ENCODE measurements around the gene PSMD5. TPM values are rescaled to one million over a fixed set of nuclear protein-coding genes. Genes with fewer than 3 reads are reported as not detected.

The PSMD5 gene
- total and polyA plus RNA-seq, 2 of the 4 experiments (the other 2 are of a cell fraction), result 25.6 to 26.1 TPM

GRCh38 chr9:120775859-120776258 lies 66.9 kb downstream of the PSMD5 start:
- dilution Hi-C loops (cut with HindIII; ENCODE audit: low sequenced_read_pairs, unreplicated experiment), result no loop called here
- no peak overlapping the region for H3K23ac ChIP-seq (ENCODE audit: low read depth, low read length)
- no peak overlapping the region for H3K27ac ChIP-seq (ENCODE audit: insufficient read depth, low read length)
- no peaks in the 10 kb centered on the region for H3K9me3 ChIP-seq (ENCODE audit: control insufficient read depth, insufficient read depth, low read length)
- H3K56ac ChIP-seq (ENCODE audit: extremely low read depth, insufficient read depth, low read length), result no peak overlapping the region
- H4K91ac ChIP-seq (ENCODE audit: insufficient read depth, low read depth, low read length), result no peak overlapping the region
- no TSS peak for BruUV-seq (replicated peaks)
- 95% methylated on average over 3 of the region's 5 CpGs; no CpG with 5 or more reads in 1 of the 2 experiments for WGBS, 2 experiments (ENCODE audit: extremely low coverage in 2 of 2, insufficient read length in 1 of 2)
- no peak overlapping the region for H2BK15ac ChIP-seq (ENCODE audit: low read depth, low read length)
- ChIA-PET POLR2A (ENCODE audit: unreplicated experiment) (no interaction called here), CTCF (no interaction called here)
- no peak overlapping the region for H3K18ac ChIP-seq (ENCODE audit: low read depth, low read length)
- DNase-seq, result no peak
- no peak overlapping the region for H4K8ac ChIP-seq (ENCODE audit: low read depth in 2 of 2, low read length in 2 of 2)
- no peak overlapping the region for H3K9ac ChIP-seq (ENCODE audit: low read depth, low read length)
- no peak overlapping the region for H3K4me2 ChIP-seq (ENCODE audit: low read depth, low read length)
- in situ Hi-C loops (cut with MboI; ENCODE audit: low sequenced_read_pairs), result no loop called here
- peaks cover 28 to 34% of the 10 kb centered on the region in 2 experiments for H3K79me1 ChIP-seq (ENCODE audit: low read depth in 1 of 2, low read length in 2 of 2)
- no peak overlapping the region for H2AK5ac ChIP-seq (ENCODE audit: low read depth, low read length)
- ATAC-seq (ENCODE audit: low read depth), result no peak
- no peak overlapping the region for H2AK9ac ChIP-seq (replicated peaks; ENCODE audit: low read depth, low read length, poor library complexity)
- no peak for TF ChIP-seq ELK1 (IDR thresholded peaks at IDR 0.05; ENCODE audit: borderline replicate concordance, low read depth, low read length)
- no peak for TF ChIP-seq CEBPB (IDR thresholded peaks at IDR 0.05; ENCODE audit: low read depth, low read length)
- TF ChIP-seq MAFK (IDR thresholded peaks at IDR 0.05; ENCODE audit: low read depth, low read length), result no peak
- TF ChIP-seq RAD21 (IDR thresholded peaks at IDR 0.05; ENCODE audit: low read length), result no peak
- TF ChIP-seq SMC3 (IDR thresholded peaks at IDR 0.05; ENCODE audit: low read depth, low read length), result no peak
- TF ChIP-seq MXI1 (IDR thresholded peaks at IDR 0.05; ENCODE audit: borderline replicate concordance, low read depth, low read length), result no peak
- no peak for TF ChIP-seq POLR2A (IDR thresholded peaks at IDR 0.05; ENCODE audit: low read depth, low read length)
- no peak for TF ChIP-seq MAZ (IDR thresholded peaks at IDR 0.05; ENCODE audit: borderline replicate concordance, low read depth, low read length)
- no peak for TF ChIP-seq USF2 (IDR thresholded peaks at IDR 0.05; ENCODE audit: low read depth, low read length)
- no peak for TF ChIP-seq CHD1 (IDR thresholded peaks at IDR 0.05; ENCODE audit: low read depth, low read length)
- no peak for TF ChIP-seq NFE2L2 (IDR thresholded peaks at IDR 0.05; ENCODE audit: low read depth, low read length)
- TF ChIP-seq RFX5 (IDR thresholded peaks at IDR 0.05; ENCODE audit: low read depth, low read length), result no peak
- TF ChIP-seq BHLHE40 (IDR thresholded peaks at IDR 0.05; ENCODE audit: low read depth, low read length), result no peak
- TF ChIP-seq RCOR1 (IDR thresholded peaks at IDR 0.05; ENCODE audit: insufficient replicate concordance, low read length), result no peak
- TF ChIP-seq FOS (IDR thresholded peaks at IDR 0.05; ENCODE audit: low read depth, low read length), result no peak
- no peak for TF ChIP-seq CTCF (conservative IDR thresholded peaks at IDR 0.05; ENCODE audit: low read depth, low read length)
- H3K4me3 ChIP-seq (ENCODE audit: insufficient read depth, low read depth, low read length), result no peak overlapping the region
- H2BK5ac ChIP-seq (ENCODE audit: low read depth, low read length, poor library complexity, severe bottlenecking), result no peak overlapping the region
- intact Hi-C loops (cut with micrococcal nuclease), result no loop called here
- no peak overlapping the region for H2BK120ac ChIP-seq (ENCODE audit: low read depth, low read length)
- peaks cover 20% of the 10 kb centered on the region for H3K36me3 ChIP-seq (ENCODE audit: control insufficient read depth, insufficient read depth, low read length)
- H2AFZ ChIP-seq (replicated peaks; ENCODE audit: low read length, poor library complexity), result no peak overlapping the region
- H3K4me1 ChIP-seq (ENCODE audit: control insufficient read depth, insufficient read depth, low read length), result no peaks in the 10 kb centered on the region
- H4K20me1 ChIP-seq (ENCODE audit: insufficient read depth, low read length), result no peaks in the 10 kb centered on the region; the same call in 1 of the 2 replicates
- peaks cover 3% of the 10 kb centered on the region for H3K9me1 ChIP-seq (ENCODE audit: insufficient read depth, low read length)
- H3K14ac ChIP-seq (replicated peaks; ENCODE audit: low read depth, low read length), result no peak overlapping the region
- H3K27me3 ChIP-seq (ENCODE audit: control insufficient read depth, insufficient read depth, low read length), result no peaks in the 10 kb centered on the region
- H2BK20ac ChIP-seq (ENCODE audit: low read depth, low read length), result no peak overlapping the region
- no peak overlapping the region for H4K5ac ChIP-seq (ENCODE audit: low read depth, low read length)
- H3K4ac ChIP-seq (ENCODE audit: low read depth, low read length), result no peak overlapping the region

All from IMR-90 (cell line).